NCI-H2107 treated with DMSO at 0.1 percent for 48 hours (cell line): ENCODE measurements around the gene TTLL7.

Experiments
- DNase-seq: peaks from one replicate; lab custom pipeline; 2025; ENCODE audit not compliant: unreplicated experiment; lab: John Stamatoyannopoulos, UW

Gene TTLL7

GRCh38 chr1:83822208-83822607 lies 176.7 kb downstream of the TTLL7 start:
- DNase-seq = no peak

- DNase-seq = no peak
Observed at GRCh38 chr1:83819436-83819835, 179.5 kb downstream of the TTLL7 start.

- no peak for DNase-seq
Observed at GRCh38 chr1:83818916-83819315, 180.0 kb downstream of the TTLL7 start.

- DNase-seq = no peak
Observed at GRCh38 chr1:83816836-83817235, 182.1 kb downstream of the TTLL7 start.

- DNase-seq = no peak
Observed at GRCh38 chr1:83815330-83815729, 183.6 kb downstream of the TTLL7 start.
